Sigmoid colon (tissue), 7 donors: Measurements from ENCODE around the gene LHX3. TPM values are rescaled to one million over a fixed set of nuclear protein-coding genes. Genes with fewer than 3 reads are reported as not detected.

Experiments
- DNase-seq: peaks from one replicate; pipeline ENCODE4 v3.0.0-alpha.2; 2019
- H3K27ac ChIP-seq, 4 donors: fragments of 200-600 bp; sonication (generic); one replicate each; pipeline ENCODE4 v1.5.1; 2016 to 2019; ENCODE audit warnings: mild to moderate bottlenecking in 1 of 4
- H3K27me3 ChIP-seq, 3 donors: fragments of 200-600 bp; sonication (generic); one replicate each; pipeline ENCODE4 v1.5.1; 2019; ENCODE audit warnings: mild to moderate bottlenecking in 1 of 3
- H3K36me3 ChIP-seq, 4 donors: fragments of 200-600 bp; sonication (generic); one replicate each; pipeline ENCODE4 v1.5.1; 2016 to 2019
- H3K4me1 ChIP-seq, 4 donors: fragments of 200-600 bp; sonication (generic); one replicate each; pipeline ENCODE4 v1.5.1; 2017 to 2019
- H3K4me3 ChIP-seq, 4 donors: fragments of 200-600 bp; sonication (generic); one replicate each; pipeline ENCODE4 v1.5.1; 2017 to 2019; ENCODE audit warnings: mild to moderate bottlenecking in 2 of 4, moderate library complexity in 1 of 4
- H3K9me3 ChIP-seq, 4 donors: fragments of 200-600 bp in 3 of 4; sonication (generic) in 3 of 4; one replicate each; pipeline versions ENCODE4 v1.5.1 to v1.6.1; 2013 to 2019
- CTCF ChIP-seq, 4 experiments: fragments of 450-650 bp in 3 of 4; fragments of 200-600 bp in 1 of 4; IDR thresholded peaks; one replicate each; pipeline ENCODE4 v1.5.1; 2016 to 2019; ENCODE audit warnings: antibody characterized with exemption in 4 of 4, mild to moderate bottlenecking in 3 of 4, moderate library complexity in 2 of 4
- EP300 ChIP-seq, 4 donors: sonication (generic); formaldehyde crosslinking; IDR thresholded peaks; one replicate each; pipeline ENCODE4 v1.6.1; 2017; ENCODE audit warnings: antibody characterized with exemption in 4 of 4
- POLR2A ChIP-seq, 2 donors: fragments of 450-650 bp; IDR thresholded peaks; one replicate each; pipeline ENCODE4 v1.6.1; 2016; ENCODE audit warnings: antibody characterized with exemption in 2 of 2, mild to moderate bottlenecking in 2 of 2, moderate library complexity in 2 of 2
- POLR2AphosphoS5 ChIP-seq, 4 donors: sonication (generic); formaldehyde crosslinking; IDR thresholded peaks; one replicate each; pipeline ENCODE4 v1.6.1; 2017; ENCODE audit warnings: antibody characterized with exemption in 4 of 4
- WGBS, 2 donors: extraction: QIAGEN DNeasy Blood & Tissue Kit; methylation state at CpG; one replicate each; pipeline ENCODE4 v1.1.7; 2013; 5-methylcytosine and 5-hydroxymethylcytosine counted together
- intact Hi-C: fragments of 100-400 bp; cut with DNase I; formaldehyde crosslinking; loops from one replicate; pipeline ENCODE4 v1.15.1; 2023
- polyA plus RNA-seq, 3 donors: library from polyadenylated mRNA; stranded (reverse); fragments of 200-250 nt; gene quantifications; one replicate each; pipeline ENCODE4 v1.2.3, GENCODE V29; 2013
- total RNA-seq, 4 donors: library from RNA; depleted of rRNA; stranded (reverse); fragments of >200 nt; gene quantifications; one replicate each; pipeline ENCODE4 v1.1.0, GENCODE V29; 2016
- donor health status: healthy with polysubstance abuse.
- donor health status: Bipolar disorder and iron deficiency.
- donor health status: healthy.

LHX3 gene
- total and polyA plus RNA-seq, 7 donors: not detected

- peaks cover 4 to 33% (median 13%) of the 10 kb centered on the region in 4 donors for H3K36me3 ChIP-seq
- no peaks in the 10 kb centered on the region for H3K9me3 ChIP-seq
- H3K27me3 ChIP-seq: no peaks in the 10 kb centered on the region
- intact Hi-C loops: no loop called here
- TF ChIP-seq POLR2AphosphoS5 (IDR thresholded peaks at IDR 0.05) (no peak), CTCF (IDR thresholded peaks at IDR 0.05) (no peak), POLR2A (IDR thresholded peaks at IDR 0.05) (no peak), EP300 (IDR thresholded peaks at IDR 0.05) (no peak)
- WGBS, 2 donors: 91 to 95% methylated on average over 30 of the region's 30 CpGs
- DNase-seq: no peak
- H3K27ac ChIP-seq: no peak overlapping the region
- H3K4me3 ChIP-seq: no peak overlapping the region
- H3K4me1 ChIP-seq: no peaks in the 10 kb centered on the region
Measured at GRCh38 chr9:136223871-136224640, 19.1 kb upstream of the LHX3 start.

- no peaks in the 10 kb centered on the region for H3K27me3 ChIP-seq
- H3K27ac ChIP-seq: no peak overlapping the region
- 91 to 94% methylated on average over 13 of the region's 13 CpGs for WGBS, 2 donors
- H3K36me3 ChIP-seq: peaks cover 4 to 44% (median 22%) of the 10 kb centered on the region in 4 donors
- TF ChIP-seq CTCF (IDR thresholded peaks at IDR 0.05) (no peak), POLR2A (IDR thresholded peaks at IDR 0.05) (no peak), EP300 (IDR thresholded peaks at IDR 0.05) (no peak), POLR2AphosphoS5 (IDR thresholded peaks at IDR 0.05) (no peak)
- intact Hi-C loops: no loop called here
- no peak for DNase-seq
- no peaks in the 10 kb centered on the region for H3K4me1 ChIP-seq
- H3K4me3 ChIP-seq: no peak overlapping the region
- no peaks in the 10 kb centered on the region for H3K9me3 ChIP-seq
Measured at GRCh38 chr9:136222906-136223285, 18.0 kb upstream of the LHX3 start.

GRCh38 chr9:136222166-136222905 lies 17.4 kb upstream of the LHX3 start:
- peaks cover 4 to 50% (median 22%) of the 10 kb centered on the region in 4 donors for H3K36me3 ChIP-seq
- no peak overlapping the region for H3K27ac ChIP-seq
- TF ChIP-seq CTCF (IDR thresholded peaks at IDR 0.05) (no peak), POLR2AphosphoS5 (IDR thresholded peaks at IDR 0.05) (no peak)
- 94 to 95% methylated on average over 38 of the region's 38 CpGs for WGBS, 2 donors
- H3K4me3 ChIP-seq: no peak overlapping the region
- H3K9me3 ChIP-seq: no peaks in the 10 kb centered on the region
- no peaks in the 10 kb centered on the region for H3K27me3 ChIP-seq
- no peak for DNase-seq
- no peaks in the 10 kb centered on the region for H3K4me1 ChIP-seq
- intact Hi-C loops: no loop called here

GRCh38 chr9:136220017-136220729 lies 15.2 kb upstream of the LHX3 start:
- Histone ChIP-seq H3K36me3 (peaks cover 9 to 69% (median 26%) of the 10 kb centered on the region in 4 donors), H3K4me3 (no peak overlapping the region), H3K4me1 (no peaks in the 10 kb centered on the region), H3K27ac (no peak overlapping the region), H3K9me3 (no peaks in the 10 kb centered on the region), H3K27me3 (no peaks in the 10 kb centered on the region)
- WGBS, 2 donors: 90 to 91% methylated on average over 15 of the region's 15 CpGs
- TF ChIP-seq POLR2A (IDR thresholded peaks at IDR 0.05): no peak
- no peak for TF ChIP-seq EP300 (IDR thresholded peaks at IDR 0.05)
- no peak for TF ChIP-seq POLR2AphosphoS5 (IDR thresholded peaks at IDR 0.05)
- no peak for TF ChIP-seq CTCF (IDR thresholded peaks at IDR 0.05)
- no peak for DNase-seq
- intact Hi-C loops: no loop called here
